Ecto neural progenitor cell (in vitro differentiated cells): Measurements from ENCODE around the gene SBF2.

Source experiments
- DNase-seq: peaks from one replicate; pipeline ENCODE4 v3.0.0-alpha.2; 2018; ENCODE audit warnings: low spot score

The SBF2 gene

GRCh38 chr11:10302359-10302743, 8.3 kb upstream of the SBF2 start:
- no peak for DNase-seq

- no peak for DNase-seq
Measured at GRCh38 chr11:10301656-10302358, 7.8 kb upstream of the SBF2 start.

GRCh38 chr11:10298342-10298741, 4.3 kb upstream of the SBF2 start:
- no peak for DNase-seq

GRCh38 chr11:10295064-10295901, 1.3 kb upstream of the SBF2 start:
- no peak for DNase-seq

GRCh38 chr11:10294290-10294953, 403 bp upstream of the SBF2 start:
- peak; percentile 71 for DNase-seq

GRCh38 chr11:10291801-10292638, 2.0 kb downstream of the SBF2 start:
- no peak for DNase-seq

GRCh38 chr11:10289765-10290380, 4.1 kb downstream of the SBF2 start:
- no peak for DNase-seq

- no peak for DNase-seq
Measured at GRCh38 chr11:10288881-10289764, 4.9 kb downstream of the SBF2 start.

- no peak for DNase-seq
Measured at GRCh38 chr11:10287766-10288715, 6.0 kb downstream of the SBF2 start.

GRCh38 chr11:10287140-10287539, 6.9 kb downstream of the SBF2 start:
- no peak for DNase-seq

- no peak for DNase-seq
Measured at GRCh38 chr11:10285148-10285802, 8.7 kb downstream of the SBF2 start.

- DNase-seq: no peak
Measured at GRCh38 chr11:10283991-10284390, 10.0 kb downstream of the SBF2 start.

GRCh38 chr11:10282117-10282516, 11.9 kb downstream of the SBF2 start:
- DNase-seq: no peak

GRCh38 chr11:10275714-10276113, 18.3 kb downstream of the SBF2 start:
- DNase-seq: no peak

GRCh38 chr11:10274726-10275125, 19.3 kb downstream of the SBF2 start:
- no peak for DNase-seq

- DNase-seq: no peak
Measured at GRCh38 chr11:10273738-10274137, 20.3 kb downstream of the SBF2 start.

- no peak for DNase-seq
Measured at GRCh38 chr11:10272132-10272531, 21.9 kb downstream of the SBF2 start.

GRCh38 chr11:10268746-10269488, 25.1 kb downstream of the SBF2 start:
- no peak for DNase-seq
